Measurements from ENCODE around the gene LNPK.

Gene LNPK

DNA sequence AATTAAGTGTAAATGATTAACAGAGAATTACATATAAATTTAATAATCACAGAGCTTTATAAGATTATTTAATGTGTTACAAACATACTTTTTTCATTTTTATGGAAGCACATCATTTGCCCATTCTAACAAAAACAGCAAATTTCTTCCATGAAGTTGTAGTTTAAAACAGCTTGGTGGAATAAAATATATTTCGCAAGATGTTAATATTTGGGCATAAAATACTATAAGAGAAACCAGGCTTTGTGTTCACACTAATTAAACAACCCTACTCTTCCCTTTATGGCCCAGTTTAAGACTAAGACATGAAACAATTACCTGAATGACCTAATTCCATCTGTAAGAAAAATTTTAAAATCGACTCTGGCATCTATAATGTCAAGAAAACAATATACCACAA lies 69.4 kb downstream of the LNPK start:
- no peak for TF ChIP-seq FOXP2 (optimal IDR thresholded peaks at IDR 0.05; ENCODE audit: borderline replicate concordance, extremely low read depth, extremely low read length, insufficient read depth)
- no peak for TF ChIP-seq TAF1 (IDR thresholded peaks at IDR 0.05; ENCODE audit: borderline replicate concordance, insufficient read depth, low read length)
- TF ChIP-seq POLR2AphosphoS5 (IDR thresholded peaks at IDR 0.05; ENCODE audit: low read depth, low read length) = no peak
- no peak for TF ChIP-seq SIN3A (IDR thresholded peaks at IDR 0.05; ENCODE audit: borderline replicate concordance, insufficient read depth, low read length)
- TF ChIP-seq, protein P1, sequence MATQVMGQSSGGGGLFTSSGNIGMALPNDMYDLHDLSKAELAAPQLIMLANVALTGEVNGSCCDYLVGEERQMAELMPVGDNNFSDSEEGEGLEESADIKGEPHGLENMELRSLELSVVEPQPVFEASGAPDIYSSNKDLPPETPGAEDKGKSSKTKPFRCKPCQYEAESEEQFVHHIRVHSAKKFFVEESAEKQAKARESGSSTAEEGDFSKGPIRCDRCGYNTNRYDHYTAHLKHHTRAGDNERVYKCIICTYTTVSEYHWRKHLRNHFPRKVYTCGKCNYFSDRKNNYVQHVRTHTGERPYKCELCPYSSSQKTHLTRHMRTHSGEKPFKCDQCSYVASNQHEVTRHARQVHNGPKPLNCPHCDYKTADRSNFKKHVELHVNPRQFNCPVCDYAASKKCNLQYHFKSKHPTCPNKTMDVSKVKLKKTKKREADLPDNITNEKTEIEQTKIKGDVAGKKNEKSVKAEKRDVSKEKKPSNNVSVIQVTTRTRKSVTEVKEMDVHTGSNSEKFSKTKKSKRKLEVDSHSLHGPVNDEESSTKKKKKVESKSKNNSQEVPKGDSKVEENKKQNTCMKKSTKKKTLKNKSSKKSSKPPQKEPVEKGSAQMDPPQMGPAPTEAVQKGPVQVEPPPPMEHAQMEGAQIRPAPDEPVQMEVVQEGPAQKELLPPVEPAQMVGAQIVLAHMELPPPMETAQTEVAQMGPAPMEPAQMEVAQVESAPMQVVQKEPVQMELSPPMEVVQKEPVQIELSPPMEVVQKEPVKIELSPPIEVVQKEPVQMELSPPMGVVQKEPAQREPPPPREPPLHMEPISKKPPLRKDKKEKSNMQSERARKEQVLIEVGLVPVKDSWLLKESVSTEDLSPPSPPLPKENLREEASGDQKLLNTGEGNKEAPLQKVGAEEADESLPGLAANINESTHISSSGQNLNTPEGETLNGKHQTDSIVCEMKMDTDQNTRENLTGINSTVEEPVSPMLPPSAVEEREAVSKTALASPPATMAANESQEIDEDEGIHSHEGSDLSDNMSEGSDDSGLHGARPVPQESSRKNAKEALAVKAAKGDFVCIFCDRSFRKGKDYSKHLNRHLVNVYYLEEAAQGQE (IDR thresholded peaks at IDR 0.05; ENCODE audit: insufficient read depth in 1 of 2, low read depth in 2 of 2, low read length in 2 of 2) = no peak

DNA sequence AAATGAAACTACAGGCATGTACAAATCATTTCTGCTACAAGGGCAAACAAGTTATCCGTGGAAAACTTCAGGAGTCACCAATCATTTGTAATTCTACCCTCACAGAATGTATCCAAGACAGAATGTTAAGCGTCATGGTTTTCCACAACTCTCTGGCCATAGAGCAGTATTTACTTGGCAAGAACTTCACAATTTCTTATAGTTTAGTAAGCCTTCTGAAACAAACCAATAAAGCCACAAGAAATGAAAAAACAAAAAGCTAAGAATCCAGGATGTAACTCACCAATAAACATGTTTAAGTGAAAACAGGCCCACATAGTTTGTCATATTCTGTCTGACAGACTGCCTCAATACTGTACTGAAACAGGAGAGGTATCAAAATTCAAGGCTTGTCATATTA lies 70.3 kb downstream of the LNPK start:
- TF ChIP-seq POLR2AphosphoS5 (IDR thresholded peaks at IDR 0.05; ENCODE audit: low read depth, low read length) (no peak), SIN3A (IDR thresholded peaks at IDR 0.05; ENCODE audit: borderline replicate concordance, insufficient read depth, low read length) (no peak), FOXP2 (optimal IDR thresholded peaks at IDR 0.05; ENCODE audit: borderline replicate concordance, extremely low read depth, extremely low read length, insufficient read depth) (no peak), TAF1 (IDR thresholded peaks at IDR 0.05; ENCODE audit: borderline replicate concordance, insufficient read depth, low read length) (no peak)
- TF ChIP-seq, protein P1 (IDR thresholded peaks at IDR 0.05; ENCODE audit: insufficient read depth in 1 of 2, low read depth in 2 of 2, low read length in 2 of 2) = no peak

DNA sequence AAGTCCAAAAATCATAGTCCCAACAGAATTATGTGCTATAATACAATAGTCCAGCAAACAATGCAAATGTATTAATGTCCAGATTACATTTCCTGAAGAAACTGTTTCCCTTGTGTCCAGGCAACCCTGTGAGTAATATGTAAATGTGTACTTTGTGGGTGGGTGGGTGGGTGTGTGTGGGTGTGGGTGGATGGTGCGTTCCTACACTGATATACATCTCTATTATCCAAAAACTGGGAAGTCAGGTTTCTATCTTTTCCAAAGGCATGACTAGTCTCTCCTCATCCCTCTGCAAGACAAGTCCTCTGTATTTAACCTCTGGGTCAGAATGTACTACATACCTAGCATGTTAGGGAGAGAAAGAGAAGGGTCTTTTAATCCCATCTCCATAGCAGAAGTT lies 71.6 kb downstream of the LNPK start:
- no peak for TF ChIP-seq POLR2AphosphoS5 (IDR thresholded peaks at IDR 0.05; ENCODE audit: low read depth, low read length)
- TF ChIP-seq FOXP2 (optimal IDR thresholded peaks at IDR 0.05; ENCODE audit: borderline replicate concordance, extremely low read depth, extremely low read length, insufficient read depth) = no peak
- no peak for TF ChIP-seq SIN3A (IDR thresholded peaks at IDR 0.05; ENCODE audit: borderline replicate concordance, insufficient read depth, low read length)
- TF ChIP-seq, protein P1 (IDR thresholded peaks at IDR 0.05; ENCODE audit: insufficient read depth in 1 of 2, low read depth in 2 of 2, low read length in 2 of 2) = no peak
- no peak for TF ChIP-seq TAF1 (IDR thresholded peaks at IDR 0.05; ENCODE audit: borderline replicate concordance, insufficient read depth, low read length)

DNA sequence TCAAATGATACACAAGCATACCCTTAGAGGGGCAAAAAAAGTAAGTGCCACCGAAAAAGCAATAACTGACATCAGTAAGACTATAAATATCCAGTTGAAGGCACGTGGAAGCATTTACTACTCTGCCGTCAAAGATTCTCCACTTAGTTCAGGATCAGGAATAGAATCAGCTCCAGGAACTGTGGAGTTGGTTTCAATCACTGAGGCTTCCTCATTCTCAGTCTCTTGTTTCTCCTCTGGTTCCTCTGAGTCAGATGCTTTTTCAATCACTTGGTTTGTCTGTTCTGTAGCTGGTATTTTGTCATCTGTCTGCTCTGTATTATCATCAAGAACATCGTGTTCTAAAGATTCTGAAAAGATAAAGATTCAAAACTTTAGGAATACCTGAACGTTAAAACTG lies 72.2 kb downstream of the LNPK start:
- TF ChIP-seq POLR2AphosphoS5 (IDR thresholded peaks at IDR 0.05; ENCODE audit: low read depth, low read length) (no peak), FOXP2 (optimal IDR thresholded peaks at IDR 0.05; ENCODE audit: borderline replicate concordance, extremely low read depth, extremely low read length, insufficient read depth) (no peak), TAF1 (IDR thresholded peaks at IDR 0.05; ENCODE audit: borderline replicate concordance, insufficient read depth, low read length) (no peak), SIN3A (IDR thresholded peaks at IDR 0.05; ENCODE audit: borderline replicate concordance, insufficient read depth, low read length) (no peak)
- TF ChIP-seq, protein P1 (IDR thresholded peaks at IDR 0.05; ENCODE audit: insufficient read depth in 1 of 2, low read depth in 2 of 2, low read length in 2 of 2) = no peak

DNA sequence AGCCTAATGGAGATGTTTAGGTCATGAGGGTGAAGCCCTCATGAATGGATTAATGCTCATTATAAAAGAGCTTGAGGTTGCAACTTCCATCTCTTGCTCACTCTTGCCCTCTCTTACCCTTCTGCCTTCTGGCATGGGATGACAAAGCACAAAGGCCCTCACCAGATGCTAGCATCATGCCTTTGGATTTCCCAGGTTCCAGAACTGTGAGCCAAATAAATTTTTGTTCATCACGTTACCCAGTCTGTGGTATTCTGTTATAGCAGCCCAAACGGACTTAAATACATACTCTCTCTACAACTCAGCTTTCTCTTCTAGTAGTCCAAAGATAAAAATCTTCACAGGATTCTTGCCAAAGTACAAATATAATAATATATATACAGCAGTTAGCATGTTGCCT lies 75.8 kb downstream of the LNPK start:
- TF ChIP-seq, protein P1 (IDR thresholded peaks at IDR 0.05; ENCODE audit: insufficient read depth in 1 of 2, low read depth in 2 of 2, low read length in 2 of 2) = no peak
- TF ChIP-seq FOXP2 (optimal IDR thresholded peaks at IDR 0.05; ENCODE audit: borderline replicate concordance, extremely low read depth, extremely low read length, insufficient read depth) (no peak), TAF1 (IDR thresholded peaks at IDR 0.05; ENCODE audit: borderline replicate concordance, insufficient read depth, low read length) (no peak), POLR2AphosphoS5 (IDR thresholded peaks at IDR 0.05; ENCODE audit: low read depth, low read length) (no peak), SIN3A (IDR thresholded peaks at IDR 0.05; ENCODE audit: borderline replicate concordance, insufficient read depth, low read length) (no peak)

Measured in PFSK-1 (cell line).